ENCODE results near the gene MIS12.
A peak's percentile ranks its signal among the peaks of the same experiment; 100 is the strongest.

Gene MIS12

DNA sequence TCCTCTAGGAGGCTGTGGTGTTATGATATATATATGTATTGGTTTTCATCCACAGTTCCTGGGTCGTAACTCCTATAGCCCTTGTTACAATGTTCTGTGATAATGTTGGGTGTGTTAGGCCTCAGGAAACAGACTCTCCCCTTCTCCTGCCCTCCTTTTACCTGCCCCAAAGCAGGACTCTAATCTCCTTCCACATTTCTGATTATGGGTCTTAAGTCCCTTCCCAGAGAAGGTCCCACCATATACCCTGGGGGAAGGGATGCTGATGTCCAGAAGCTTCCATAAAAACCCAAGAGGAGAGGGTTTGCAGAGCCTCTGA lies 47.0 kb upstream of the MIS12 start:
- peaks cover 44% of the 10 kb centered on the region for H3K79me2 ChIP-seq (ENCODE audit: insufficient read depth, low read length)
- H3K27me3 ChIP-seq (ENCODE audit: low read length): no peaks in the 10 kb centered on the region
- H3F3A ChIP-seq (ENCODE audit: insufficient read depth): peaks cover 20% of the 10 kb centered on the region
- H3K4me2 ChIP-seq (ENCODE audit: low read depth, low read length, poor library complexity, severe bottlenecking): peak overlapping the region; percentile 60
- no peaks in the 10 kb centered on the region for H4K20me1 ChIP-seq (ENCODE audit: low read depth, low read length)
- peak overlapping the region; percentile 36 for H3K4me3 ChIP-seq (ENCODE audit: insufficient read depth, low read length, poor library complexity, severe bottlenecking)
- H3K9ac ChIP-seq (ENCODE audit: low read length): peak overlapping the region; percentile 91
- H3K9me3 ChIP-seq (ENCODE audit: insufficient read depth, low read length): no peaks in the 10 kb centered on the region
- no peaks in the 10 kb centered on the region; the same call in 1 of the 2 replicates for H3K36me3 ChIP-seq (ENCODE audit: low read length)
- peak overlapping the region; percentile 60 for H3K27ac ChIP-seq (ENCODE audit: low read depth, low read length)
- peak overlapping the region; percentile 88 for H2AFZ ChIP-seq (ENCODE audit: low read depth, low read length, severe bottlenecking)
- no peak for TF ChIP-seq EZH2phosphoT487 (conservative IDR thresholded peaks at IDR 0.05; ENCODE audit: low read length)
- TF ChIP-seq, protein P1, sequence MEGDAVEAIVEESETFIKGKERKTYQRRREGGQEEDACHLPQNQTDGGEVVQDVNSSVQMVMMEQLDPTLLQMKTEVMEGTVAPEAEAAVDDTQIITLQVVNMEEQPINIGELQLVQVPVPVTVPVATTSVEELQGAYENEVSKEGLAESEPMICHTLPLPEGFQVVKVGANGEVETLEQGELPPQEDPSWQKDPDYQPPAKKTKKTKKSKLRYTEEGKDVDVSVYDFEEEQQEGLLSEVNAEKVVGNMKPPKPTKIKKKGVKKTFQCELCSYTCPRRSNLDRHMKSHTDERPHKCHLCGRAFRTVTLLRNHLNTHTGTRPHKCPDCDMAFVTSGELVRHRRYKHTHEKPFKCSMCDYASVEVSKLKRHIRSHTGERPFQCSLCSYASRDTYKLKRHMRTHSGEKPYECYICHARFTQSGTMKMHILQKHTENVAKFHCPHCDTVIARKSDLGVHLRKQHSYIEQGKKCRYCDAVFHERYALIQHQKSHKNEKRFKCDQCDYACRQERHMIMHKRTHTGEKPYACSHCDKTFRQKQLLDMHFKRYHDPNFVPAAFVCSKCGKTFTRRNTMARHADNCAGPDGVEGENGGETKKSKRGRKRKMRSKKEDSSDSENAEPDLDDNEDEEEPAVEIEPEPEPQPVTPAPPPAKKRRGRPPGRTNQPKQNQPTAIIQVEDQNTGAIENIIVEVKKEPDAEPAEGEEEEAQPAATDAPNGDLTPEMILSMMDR (IDR thresholded peaks at IDR 0.05; ENCODE audit: insufficient read depth, low read length, poor library complexity, severe bottlenecking): peak; percentile 15
- no peaks in the 10 kb centered on the region for H3K9me2 ChIP-seq (replicated peaks; ENCODE audit: insufficient read depth, low read length)

DNA sequence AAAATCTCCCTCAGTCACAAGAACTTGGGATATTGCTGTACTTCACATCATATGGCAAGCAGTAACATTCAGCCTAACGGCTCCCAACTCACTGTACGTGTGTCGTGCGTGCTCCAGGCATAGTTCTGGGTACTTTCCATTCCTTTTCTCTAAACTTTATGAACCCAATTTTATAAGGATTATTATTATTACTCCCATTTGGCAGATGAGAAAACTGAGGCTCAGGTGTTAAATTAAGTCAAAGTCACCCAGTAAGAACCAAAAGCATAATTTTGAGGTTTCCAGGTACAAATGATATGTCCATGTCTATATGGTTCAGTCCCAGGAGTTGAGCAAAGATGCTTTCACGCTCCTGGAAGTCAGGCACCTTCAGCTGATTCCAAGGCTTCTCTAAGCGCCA lies 42.6 kb upstream of the MIS12 start:
- Histone ChIP-seq H3K4me2 (ENCODE audit: low read depth, low read length, poor library complexity, severe bottlenecking) (no peak overlapping the region), H3F3A (ENCODE audit: insufficient read depth) (peaks cover 14% of the 10 kb centered on the region), H2AFZ (ENCODE audit: low read depth, low read length, severe bottlenecking) (no peak overlapping the region), H3K9me2 (replicated peaks; ENCODE audit: insufficient read depth, low read length) (no peaks in the 10 kb centered on the region), H3K79me2 (ENCODE audit: insufficient read depth, low read length) (peaks cover 11% of the 10 kb centered on the region), H3K36me3 (ENCODE audit: low read length) (peaks cover 5% of the 10 kb centered on the region), H3K27ac (ENCODE audit: low read depth, low read length) (no peak overlapping the region), H3K4me3 (ENCODE audit: insufficient read depth, low read length, poor library complexity, severe bottlenecking) (no peak overlapping the region), H3K9me3 (ENCODE audit: insufficient read depth, low read length) (no peaks in the 10 kb centered on the region), H4K20me1 (ENCODE audit: low read depth, low read length) (no peaks in the 10 kb centered on the region), H3K27me3 (ENCODE audit: low read length) (no peaks in the 10 kb centered on the region), H3K9ac (ENCODE audit: low read length) (no peak overlapping the region)
- TF ChIP-seq, protein P1 (IDR thresholded peaks at IDR 0.05; ENCODE audit: insufficient read depth, low read length, poor library complexity, severe bottlenecking): no peak
- no peak for TF ChIP-seq EZH2phosphoT487 (conservative IDR thresholded peaks at IDR 0.05; ENCODE audit: low read length)

DNA sequence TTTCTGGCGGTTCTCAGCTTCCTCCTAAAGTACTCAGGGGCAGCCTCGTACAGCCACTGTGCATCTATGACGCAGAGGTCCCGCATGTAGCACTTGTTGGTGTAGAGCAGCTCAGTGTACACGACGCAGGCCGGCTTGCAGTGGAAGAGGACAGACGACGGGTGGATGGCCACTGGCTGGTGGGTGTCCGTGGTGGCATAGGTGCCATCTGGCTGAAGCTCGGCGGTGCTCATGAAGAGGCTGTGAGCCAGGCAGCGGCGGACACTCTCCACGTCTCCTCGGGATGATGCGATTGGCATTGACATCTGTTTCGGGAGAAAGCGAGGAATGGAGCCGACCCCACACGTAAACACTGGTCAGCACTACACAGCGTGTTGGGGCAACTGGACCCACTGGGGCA lies 42.2 kb upstream of the MIS12 start:
- Histone ChIP-seq H3K9me3 (ENCODE audit: insufficient read depth, low read length) (no peaks in the 10 kb centered on the region), H3K9me2 (replicated peaks; ENCODE audit: insufficient read depth, low read length) (no peaks in the 10 kb centered on the region), H3K79me2 (ENCODE audit: insufficient read depth, low read length) (0 out of 2 replicates have a peak, but pooled peaks cover 9% of the 10 kb centered on the region), H3K27ac (ENCODE audit: low read depth, low read length) (no peak overlapping the region), H3K9ac (ENCODE audit: low read length) (no peak overlapping the region), H3K4me2 (ENCODE audit: low read depth, low read length, poor library complexity, severe bottlenecking) (no peak overlapping the region), H4K20me1 (ENCODE audit: low read depth, low read length) (no peaks in the 10 kb centered on the region), H3K36me3 (ENCODE audit: low read length) (peaks cover 5% of the 10 kb centered on the region), H2AFZ (ENCODE audit: low read depth, low read length, severe bottlenecking) (no peak overlapping the region), H3F3A (ENCODE audit: insufficient read depth) (peaks cover 14% of the 10 kb centered on the region), H3K4me3 (ENCODE audit: insufficient read depth, low read length, poor library complexity, severe bottlenecking) (no peak overlapping the region), H3K27me3 (ENCODE audit: low read length) (no peaks in the 10 kb centered on the region)
- TF ChIP-seq, protein P1 (IDR thresholded peaks at IDR 0.05; ENCODE audit: insufficient read depth, low read length, poor library complexity, severe bottlenecking): no peak
- no peak for TF ChIP-seq EZH2phosphoT487 (conservative IDR thresholded peaks at IDR 0.05; ENCODE audit: low read length)

Data from SU-DHL-6 (cell line).